Right kidney (tissue), 1 donor: Measurements from ENCODE around the gene DHRS9.
"Not testable (repeated sequence)": the region's sequence is repeated elsewhere in the genome, so short reads cannot be mapped to it uniquely, and the experiment has no call there.

Source experiments
- DNase-seq: peaks from one replicate; pipeline ENCODE4 v3.0.0-alpha.2; 2016

DHRS9 gene

DNA sequence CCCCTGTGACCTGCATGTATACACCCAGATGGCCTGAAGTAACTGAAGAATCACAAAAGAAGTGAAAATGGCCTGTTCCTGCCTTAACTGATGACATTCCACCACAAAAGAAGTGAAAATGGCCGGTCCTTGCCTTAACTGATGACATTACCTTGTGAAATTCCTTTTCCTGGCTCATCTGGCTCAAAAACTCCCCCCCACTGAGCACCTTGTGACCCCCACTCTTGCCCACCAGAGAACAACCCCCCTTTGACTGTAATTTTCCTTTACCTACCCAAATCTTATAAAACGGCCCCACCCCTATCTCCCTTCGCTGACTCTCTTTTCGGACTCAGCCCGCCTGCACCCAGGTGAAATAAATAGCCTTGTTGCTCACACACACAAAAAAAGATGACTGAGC, 67.1 kb downstream of the DHRS9 start:
- DNase-seq, result not testable (repeated sequence)

DNA sequence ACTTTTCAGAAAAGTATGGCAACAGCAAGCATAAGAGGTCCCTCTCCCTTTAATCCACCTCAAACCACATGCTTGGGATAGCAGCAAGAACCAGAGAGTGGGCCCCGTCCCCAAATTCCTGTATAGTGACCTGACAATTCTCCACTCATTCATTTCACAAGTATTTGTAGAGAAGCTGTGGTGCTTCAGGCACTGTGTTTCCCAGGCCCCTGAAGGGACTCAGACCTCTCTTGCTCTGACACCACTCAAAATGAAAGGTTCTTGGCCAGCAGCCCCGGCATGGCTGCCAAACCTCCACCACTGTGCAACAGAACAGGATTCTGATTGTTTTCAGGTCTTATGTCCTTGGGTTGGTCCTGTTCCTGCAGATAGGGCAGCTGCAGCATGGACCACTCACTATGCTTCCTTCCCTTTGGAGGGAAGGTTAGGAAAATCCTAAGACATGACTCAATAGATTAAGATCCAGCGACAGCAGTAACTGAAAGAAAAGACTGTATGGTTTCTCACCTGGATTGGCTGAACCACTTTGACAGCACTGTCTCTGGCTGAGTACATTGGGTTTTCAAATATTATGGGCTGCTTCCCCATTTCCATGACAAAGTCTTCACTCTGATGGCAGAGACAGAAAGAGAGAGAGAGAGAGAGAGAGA, 67.6 kb downstream of the DHRS9 start:
- no peak for DNase-seq

DNA sequence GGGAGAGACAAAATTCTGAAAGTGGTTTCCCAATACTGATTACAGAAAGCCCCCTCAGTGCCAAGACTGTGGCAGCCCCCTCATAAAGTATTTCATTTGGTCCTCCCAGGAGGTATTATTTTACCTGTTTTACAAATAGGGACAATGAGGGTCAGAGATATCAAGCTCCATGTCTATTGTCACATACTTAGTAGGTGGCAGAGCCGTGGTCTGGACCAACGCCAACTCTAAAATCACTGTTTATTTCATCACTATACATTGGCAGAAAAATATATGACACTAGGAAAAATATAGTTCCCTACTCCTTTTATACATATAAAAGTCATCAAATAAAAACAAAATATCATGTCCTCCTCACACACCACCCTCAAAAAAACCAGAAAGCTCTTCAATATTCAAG, 68.6 kb downstream of the DHRS9 start:
- DNase-seq, result no peak

DNA sequence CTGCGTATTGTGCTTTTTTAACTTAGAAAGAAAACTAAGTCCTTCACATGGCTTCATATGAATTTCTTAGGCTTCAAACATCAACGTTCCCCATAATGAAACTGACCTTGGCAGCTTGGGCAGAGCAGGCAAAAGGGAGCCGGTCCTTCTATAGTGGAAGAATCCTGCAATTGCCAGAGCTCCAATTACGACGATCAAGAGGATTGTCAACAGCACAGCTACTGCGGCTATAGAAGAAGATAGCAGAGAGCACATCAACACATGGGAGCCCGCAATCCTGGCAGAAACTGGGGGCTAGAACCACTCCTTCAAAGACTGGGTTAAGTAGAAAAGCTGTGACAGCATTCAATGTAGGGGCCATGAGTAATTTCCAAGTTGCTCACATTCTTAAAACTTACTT, 69.8 kb downstream of the DHRS9 start:
- no peak for DNase-seq

DNA sequence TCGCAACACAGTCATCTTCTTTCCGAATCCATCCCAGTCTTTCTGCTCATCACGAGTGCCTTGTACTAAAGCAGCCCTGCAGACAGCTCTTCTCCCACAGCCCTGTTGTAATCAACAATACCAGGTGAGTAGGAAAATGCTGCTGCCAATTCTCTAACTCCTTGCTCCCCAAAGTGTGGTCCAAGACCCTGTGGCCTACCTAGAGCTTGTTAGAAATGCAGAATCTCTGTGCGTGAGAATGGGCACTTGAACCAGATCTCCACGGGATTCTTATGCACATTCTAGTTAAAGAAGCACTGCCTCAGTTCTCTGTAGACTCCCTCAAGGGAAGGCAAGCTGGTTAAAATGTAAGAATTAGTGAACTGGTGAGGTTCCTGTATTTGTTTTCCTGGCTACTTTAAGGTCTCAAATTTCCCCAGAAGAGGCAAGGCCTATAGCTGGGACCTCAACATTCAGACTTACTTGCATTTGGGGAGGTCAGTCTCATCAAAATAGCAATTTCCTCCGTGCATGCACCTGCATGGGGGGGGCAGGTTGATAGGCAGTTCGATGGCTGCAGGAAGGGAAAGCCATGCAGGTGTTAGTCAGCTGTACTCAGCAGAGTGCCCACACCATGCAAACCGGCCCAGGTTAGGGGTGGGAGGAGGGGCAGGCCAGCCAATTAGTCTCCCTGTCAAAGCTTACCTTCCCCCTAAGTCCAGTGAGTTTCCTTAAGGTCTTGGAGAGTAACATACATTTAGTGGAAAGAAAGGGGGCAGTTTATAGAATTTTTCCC, 70.8 kb downstream of the DHRS9 start:
- no peak for DNase-seq

DNA sequence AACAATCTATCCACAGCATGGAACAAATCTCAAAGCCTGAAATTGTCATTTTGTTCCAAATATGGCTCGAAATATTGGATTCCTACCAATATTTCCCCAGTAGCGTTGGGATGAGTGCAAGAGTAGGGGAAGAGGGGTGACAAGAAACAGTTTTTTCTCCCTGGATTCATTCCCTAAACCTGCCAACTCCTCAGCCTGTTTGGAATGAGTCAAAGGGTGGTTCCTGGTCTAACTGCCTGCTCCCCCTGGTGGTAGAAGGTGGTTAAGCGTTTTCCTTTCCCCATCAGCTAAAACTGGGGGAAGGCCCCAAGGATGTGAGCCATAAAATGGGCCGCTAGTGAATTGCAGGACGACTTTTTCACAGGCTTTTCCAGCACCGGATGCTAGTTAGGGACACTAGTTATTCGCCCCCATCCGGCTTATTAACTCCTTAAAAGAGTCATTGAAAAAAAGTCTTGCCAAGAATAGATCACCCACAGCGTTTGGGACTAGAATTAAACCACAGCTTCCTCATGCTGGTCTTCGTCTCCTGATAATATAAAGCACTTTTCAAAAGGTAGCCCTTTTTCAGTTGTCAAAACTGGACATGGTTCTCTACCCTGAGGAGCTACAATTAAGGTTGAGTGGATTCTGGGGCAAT, 72.5 kb downstream of the DHRS9 start:
- no peak for DNase-seq

DNA sequence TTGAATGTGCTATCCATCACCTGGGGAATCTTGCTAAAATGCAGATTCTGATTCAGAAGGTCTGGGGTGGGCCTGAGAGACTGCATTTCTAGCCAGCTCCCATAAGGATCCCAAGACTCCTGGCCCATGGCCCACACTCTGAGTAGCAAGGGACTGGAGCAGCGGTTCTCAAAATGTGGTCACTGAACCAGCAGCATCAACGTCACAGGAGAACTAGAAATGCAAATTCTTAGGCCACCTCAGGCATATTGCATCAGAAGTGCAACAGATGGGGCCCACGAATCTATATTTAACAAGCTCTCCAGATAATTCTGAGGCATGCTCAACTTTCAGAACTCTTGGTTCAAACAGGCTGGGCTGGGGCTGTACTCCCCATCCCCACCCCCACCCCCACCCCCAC, 74.6 kb downstream of the DHRS9 start:
- no peak for DNase-seq
